HG03196 (cell line): Measurements from ENCODE around the gene OR56A5.

Source experiments
- ATAC-seq: cut with Tn5 transposase; IDR thresholded peaks from one replicate; pipeline ENCODE4 v1.9.1; 2021; ENCODE audit not compliant: unreplicated experiment

OR56A5 gene

DNA sequence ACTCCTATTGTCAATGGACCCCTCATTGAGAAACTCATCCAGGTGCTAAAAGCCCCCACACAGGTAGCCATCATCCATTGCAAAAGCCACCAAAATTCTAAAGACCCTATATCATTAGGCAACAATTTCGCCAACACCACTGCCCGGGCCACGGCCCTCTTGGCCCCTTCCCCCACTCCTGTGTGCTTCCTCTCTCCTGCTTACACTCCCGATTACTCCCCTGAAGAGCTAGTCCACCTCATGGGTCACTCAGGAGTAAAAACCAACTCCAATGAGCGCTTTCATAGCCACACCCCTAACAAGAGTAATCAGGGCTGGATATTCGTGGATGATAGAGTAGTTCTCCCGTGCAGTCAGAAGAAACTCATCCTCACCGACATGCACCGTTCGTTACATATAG lies 35.2 kb downstream of the OR56A5 start:
- ATAC-seq, result no peak

DNA sequence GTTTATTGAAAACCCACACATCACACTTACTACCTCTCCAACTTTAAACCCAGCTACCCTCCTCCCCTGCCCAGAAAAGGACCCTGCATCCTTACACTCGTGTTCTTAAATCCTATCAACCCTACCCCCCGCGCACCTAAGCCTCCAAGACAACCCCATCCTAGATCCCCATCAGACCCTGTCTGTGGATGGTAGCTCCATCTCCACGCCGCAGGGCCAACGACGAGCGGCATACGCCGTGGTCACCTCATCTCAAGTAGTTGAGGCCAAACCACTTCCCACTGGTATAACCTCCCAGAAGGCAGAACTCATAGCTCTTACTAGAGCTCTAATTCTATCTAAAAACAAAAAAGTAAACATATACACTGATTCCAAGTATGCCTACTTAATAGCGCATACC lies 35.6 kb downstream of the OR56A5 start:
- no peak for ATAC-seq

DNA sequence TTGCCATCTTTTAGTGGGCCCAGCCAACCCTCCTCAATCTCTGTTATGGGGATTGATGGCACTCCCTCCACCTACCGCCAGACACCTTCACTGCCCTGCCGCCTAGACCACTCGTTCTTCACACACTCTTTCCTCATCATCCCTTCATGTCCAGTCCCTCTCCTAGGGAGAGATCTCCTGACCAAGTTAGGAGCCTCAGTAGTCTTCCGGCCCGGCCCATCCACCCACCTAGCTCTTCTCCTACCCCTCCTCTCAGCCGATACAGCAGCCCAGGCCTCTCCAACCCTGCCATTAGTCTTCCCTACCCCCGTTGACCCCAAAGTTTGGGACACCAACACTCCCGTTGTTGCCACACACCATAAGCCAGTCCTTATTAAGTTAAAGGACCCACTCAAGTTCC lies 37.2 kb downstream of the OR56A5 start:
- ATAC-seq, result no peak

GRCh38 chr11:5930614-5931013 lies 37.7 kb downstream of the OR56A5 start:
- ATAC-seq, result no peak

DNA sequence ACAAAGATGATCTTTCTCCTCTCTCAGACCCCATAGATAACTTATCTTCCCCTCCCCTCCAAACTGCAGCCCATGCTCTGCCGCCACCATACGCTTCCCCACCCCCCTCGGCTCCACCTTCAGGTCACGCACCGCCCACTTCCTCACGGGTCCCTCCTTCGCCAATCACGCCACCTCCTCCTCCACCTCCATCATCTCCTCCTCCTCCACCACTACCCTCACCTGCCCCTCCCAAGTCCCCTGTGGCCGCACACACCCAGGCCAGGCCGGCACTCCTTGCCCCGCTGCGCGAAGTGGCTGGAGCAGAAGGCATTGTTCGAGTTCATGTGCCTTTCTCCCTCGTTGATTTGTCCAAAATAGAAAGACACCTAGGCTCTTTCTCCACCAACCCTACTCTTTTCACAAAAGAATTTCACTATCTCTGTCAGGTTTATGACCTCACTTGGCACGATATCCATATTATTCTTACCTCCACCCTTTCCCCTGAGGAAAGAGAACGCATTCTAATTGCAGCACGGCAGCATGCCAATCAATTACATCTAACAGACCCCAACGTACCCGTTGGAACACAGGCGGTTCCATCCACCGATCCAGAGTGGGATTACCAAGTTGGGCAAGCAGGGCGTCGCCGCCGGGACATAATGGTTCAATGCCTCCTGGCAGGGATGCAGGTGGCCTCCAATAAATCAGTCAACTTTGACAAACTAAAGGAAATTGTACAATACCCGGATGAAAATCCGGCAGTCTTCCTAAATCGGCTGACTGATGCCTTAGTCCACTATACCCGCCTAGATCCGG lies 38.5 kb downstream of the OR56A5 start:
- no peak for ATAC-seq

GRCh38 chr11:5928811-5929210 lies 39.5 kb downstream of the OR56A5 start:
- no peak for ATAC-seq

DNA sequence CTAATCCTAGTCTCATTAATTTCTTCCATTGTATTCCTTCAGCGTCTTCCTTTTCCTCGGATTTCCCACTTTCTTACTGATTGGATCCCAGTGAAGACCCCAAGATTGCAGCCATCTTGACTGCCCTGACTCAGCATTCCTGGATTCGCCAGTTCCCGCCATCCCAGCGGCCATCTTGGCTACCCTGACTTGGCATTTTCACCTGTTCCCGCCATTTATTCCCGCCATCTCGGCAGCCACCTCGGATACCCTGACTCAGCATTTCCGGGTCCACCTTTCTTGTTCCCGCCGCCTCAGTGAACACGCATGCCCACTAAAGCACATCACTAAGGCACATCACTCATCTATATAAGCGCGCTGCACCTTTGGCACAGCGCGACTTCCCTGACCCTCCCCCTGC lies 40.0 kb downstream of the OR56A5 start:
- no peak for ATAC-seq

DNA sequence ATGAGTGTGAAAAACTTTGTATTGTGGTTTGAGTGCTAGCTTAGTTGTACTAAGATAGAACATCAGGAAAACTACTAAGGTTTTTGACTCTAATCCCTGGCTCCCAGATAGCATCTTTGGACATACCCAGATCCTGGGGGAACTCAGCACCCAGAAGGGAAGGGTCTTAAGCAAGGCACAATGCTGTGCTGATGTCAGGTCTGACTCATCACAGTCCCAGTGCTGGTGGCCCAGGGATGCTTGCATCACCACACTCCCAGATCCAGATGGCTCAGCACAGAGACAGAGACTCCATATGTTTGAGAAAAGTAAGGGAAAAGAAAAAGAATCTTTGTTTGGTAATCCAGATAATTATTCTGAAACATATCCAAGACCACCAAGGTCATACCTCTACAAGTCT lies 44.5 kb downstream of the OR56A5 start:
- ATAC-seq, result no peak

GRCh38 chr11:5923427-5923776 lies 44.9 kb downstream of the OR56A5 start:
- ATAC-seq, result peak; percentile 36

- peak; percentile 86 for ATAC-seq
Observed at GRCh38 chr11:5922749-5923426, 45.4 kb downstream of the OR56A5 start.
